Measurements from ENCODE around the gene AGMO.

DNA sequence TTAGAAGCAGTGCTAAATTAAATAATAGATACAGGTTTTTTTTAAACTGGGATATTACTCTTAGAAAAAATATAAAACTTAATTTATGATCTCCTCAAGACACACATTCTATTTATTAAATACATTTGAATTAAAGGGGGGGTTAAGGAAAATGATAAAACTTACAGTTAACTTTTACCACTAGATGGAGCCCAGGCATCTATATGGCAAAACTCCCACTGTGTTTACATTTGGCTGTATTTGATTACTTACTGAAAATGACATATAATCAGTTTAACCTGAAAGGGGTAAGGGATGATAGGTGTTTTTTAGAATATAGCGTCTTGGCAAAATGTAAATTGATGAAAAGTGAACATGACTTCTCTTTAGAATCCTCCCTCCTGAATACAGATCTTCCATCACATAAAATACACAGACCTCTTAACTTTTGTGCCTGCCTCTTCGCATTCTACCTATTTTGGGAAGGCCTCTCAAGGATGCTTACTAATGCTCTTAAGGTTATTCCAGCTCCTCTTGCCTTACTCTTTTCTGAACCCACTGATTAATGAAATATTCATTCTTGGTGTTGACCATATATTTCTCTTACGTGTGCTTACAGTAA is 235.7 kb downstream of the AGMO start:
- TF ChIP-seq, protein P1, sequence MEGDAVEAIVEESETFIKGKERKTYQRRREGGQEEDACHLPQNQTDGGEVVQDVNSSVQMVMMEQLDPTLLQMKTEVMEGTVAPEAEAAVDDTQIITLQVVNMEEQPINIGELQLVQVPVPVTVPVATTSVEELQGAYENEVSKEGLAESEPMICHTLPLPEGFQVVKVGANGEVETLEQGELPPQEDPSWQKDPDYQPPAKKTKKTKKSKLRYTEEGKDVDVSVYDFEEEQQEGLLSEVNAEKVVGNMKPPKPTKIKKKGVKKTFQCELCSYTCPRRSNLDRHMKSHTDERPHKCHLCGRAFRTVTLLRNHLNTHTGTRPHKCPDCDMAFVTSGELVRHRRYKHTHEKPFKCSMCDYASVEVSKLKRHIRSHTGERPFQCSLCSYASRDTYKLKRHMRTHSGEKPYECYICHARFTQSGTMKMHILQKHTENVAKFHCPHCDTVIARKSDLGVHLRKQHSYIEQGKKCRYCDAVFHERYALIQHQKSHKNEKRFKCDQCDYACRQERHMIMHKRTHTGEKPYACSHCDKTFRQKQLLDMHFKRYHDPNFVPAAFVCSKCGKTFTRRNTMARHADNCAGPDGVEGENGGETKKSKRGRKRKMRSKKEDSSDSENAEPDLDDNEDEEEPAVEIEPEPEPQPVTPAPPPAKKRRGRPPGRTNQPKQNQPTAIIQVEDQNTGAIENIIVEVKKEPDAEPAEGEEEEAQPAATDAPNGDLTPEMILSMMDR (IDR thresholded peaks at IDR 0.05; ENCODE audit: low read depth, low read length, missing input control): peak; percentile 51
- TF ChIP-seq, protein P2, sequence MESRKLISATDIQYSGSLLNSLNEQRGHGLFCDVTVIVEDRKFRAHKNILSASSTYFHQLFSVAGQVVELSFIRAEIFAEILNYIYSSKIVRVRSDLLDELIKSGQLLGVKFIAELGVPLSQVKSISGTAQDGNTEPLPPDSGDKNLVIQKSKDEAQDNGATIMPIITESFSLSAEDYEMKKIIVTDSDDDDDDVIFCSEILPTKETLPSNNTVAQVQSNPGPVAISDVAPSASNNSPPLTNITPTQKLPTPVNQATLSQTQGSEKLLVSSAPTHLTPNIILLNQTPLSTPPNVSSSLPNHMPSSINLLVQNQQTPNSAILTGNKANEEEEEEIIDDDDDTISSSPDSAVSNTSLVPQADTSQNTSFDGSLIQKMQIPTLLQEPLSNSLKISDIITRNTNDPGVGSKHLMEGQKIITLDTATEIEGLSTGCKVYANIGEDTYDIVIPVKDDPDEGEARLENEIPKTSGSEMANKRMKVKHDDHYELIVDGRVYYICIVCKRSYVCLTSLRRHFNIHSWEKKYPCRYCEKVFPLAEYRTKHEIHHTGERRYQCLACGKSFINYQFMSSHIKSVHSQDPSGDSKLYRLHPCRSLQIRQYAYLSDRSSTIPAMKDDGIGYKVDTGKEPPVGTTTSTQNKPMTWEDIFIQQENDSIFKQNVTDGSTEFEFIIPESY (IDR thresholded peaks at IDR 0.05): no peak
- TF ChIP-seq HNF4A (conservative IDR thresholded peaks at IDR 0.05) (no peak), GABPA (IDR thresholded peaks at IDR 0.05 in 1 of 2, conservative IDR thresholded peaks at IDR 0.05 in 1 of 2) (no peak), JUND (IDR thresholded peaks at IDR 0.05) (no peak), RXRA (IDR thresholded peaks at IDR 0.05) (no peak), YY1 (IDR thresholded peaks at IDR 0.05) (no peak), EGR1 (IDR thresholded peaks at IDR 0.05; ENCODE audit: low read depth in 2 of 2) (no peak), TAF1 (conservative IDR thresholded peaks at IDR 0.05) (no peak), RAD21 (IDR thresholded peaks at IDR 0.05) (peak; percentile 80 to 83)
- TF ChIP-seq, protein P3, sequence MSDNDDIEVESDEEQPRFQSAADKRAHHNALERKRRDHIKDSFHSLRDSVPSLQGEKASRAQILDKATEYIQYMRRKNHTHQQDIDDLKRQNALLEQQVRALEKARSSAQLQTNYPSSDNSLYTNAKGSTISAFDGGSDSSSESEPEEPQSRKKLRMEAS (IDR thresholded peaks at IDR 0.05): no peak
- TF ChIP-seq, protein P4, sequence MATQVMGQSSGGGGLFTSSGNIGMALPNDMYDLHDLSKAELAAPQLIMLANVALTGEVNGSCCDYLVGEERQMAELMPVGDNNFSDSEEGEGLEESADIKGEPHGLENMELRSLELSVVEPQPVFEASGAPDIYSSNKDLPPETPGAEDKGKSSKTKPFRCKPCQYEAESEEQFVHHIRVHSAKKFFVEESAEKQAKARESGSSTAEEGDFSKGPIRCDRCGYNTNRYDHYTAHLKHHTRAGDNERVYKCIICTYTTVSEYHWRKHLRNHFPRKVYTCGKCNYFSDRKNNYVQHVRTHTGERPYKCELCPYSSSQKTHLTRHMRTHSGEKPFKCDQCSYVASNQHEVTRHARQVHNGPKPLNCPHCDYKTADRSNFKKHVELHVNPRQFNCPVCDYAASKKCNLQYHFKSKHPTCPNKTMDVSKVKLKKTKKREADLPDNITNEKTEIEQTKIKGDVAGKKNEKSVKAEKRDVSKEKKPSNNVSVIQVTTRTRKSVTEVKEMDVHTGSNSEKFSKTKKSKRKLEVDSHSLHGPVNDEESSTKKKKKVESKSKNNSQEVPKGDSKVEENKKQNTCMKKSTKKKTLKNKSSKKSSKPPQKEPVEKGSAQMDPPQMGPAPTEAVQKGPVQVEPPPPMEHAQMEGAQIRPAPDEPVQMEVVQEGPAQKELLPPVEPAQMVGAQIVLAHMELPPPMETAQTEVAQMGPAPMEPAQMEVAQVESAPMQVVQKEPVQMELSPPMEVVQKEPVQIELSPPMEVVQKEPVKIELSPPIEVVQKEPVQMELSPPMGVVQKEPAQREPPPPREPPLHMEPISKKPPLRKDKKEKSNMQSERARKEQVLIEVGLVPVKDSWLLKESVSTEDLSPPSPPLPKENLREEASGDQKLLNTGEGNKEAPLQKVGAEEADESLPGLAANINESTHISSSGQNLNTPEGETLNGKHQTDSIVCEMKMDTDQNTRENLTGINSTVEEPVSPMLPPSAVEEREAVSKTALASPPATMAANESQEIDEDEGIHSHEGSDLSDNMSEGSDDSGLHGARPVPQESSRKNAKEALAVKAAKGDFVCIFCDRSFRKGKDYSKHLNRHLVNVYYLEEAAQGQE (IDR thresholded peaks at IDR 0.05): no peak

All from liver (tissue), 3 donors.